HS-5 (cell line): ENCODE data around the gene SEMA5B.

Source experiments
- DNase-seq: peaks from one replicate; pipeline ENCODE4 v3.0.0-alpha.2; 2012; ENCODE audit warnings: low read depth

SEMA5B gene

DNA sequence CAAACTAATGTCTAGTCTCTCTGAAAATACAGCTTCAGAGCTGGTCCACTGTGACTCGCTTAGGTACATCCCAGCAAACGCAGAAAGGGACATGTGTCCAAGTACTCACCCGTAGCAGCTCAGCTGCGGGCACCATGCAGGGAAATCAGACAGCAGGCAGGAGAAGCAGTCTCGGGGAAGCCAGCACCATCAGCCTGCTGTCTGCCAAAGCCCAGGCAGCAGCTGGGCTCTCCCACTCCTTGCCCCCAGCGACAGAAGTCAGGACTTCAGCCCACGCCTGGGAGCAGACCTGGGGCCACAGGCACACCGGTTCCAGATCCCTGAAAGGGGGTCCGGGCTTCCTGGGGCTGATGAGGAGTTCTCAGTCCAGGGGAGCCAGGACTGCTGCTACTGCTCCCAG is 34.9 kb downstream of the SEMA5B start:
- DNase-seq = no peak

DNA sequence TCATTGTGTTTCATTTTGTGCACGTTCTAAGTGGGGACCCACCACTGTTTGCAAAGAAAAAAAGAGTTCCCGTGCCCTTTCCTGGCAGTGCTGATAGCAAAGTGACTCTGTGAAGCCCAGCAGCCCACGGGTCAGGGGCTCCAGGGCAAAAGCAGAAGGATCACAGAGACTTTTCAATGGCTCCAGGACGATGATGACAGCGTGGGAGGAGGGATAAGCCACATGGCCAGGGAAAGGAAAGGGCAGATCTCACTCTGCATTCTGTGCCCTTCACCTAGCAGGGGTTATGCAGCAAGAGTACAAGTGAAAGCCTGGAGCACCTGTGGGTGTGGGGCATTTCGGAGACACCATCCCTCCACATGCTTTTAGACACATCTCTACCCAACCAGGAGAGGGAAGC is 35.4 kb downstream of the SEMA5B start:
- no peak for DNase-seq

DNA sequence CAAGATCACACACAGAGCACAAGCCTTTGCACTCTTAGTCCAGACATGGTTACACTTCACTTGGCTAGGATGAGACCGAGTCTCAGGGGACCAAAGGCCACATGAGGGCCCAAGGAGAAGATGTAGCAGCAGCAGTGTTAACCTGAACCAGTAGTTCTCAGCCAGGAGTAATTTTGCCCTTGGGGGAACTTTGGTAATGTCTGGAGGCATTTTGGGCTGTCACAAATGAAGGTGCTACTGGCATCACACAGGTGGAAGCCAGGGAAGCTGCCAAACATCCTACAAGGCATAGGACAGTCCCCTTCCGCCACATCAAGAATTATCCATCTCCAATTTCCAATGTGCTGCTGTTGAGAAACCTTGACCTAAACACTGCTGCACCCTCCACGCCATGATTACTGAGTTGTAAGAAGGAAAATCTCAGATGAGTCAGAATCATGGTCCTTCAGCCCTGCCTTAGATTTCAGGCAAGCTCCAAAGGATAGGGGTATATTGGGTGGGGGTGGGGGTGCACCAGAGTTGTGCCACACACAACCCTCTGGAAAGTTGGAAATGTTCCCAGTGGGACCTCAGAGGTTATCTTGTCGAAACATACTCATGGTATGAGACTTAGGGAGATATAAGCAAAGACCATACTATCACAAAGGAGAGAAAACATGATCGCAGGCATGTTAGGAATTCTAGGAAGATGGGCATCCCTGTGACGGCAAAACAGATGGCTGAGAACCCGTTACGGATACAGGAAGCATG is 36.2 kb downstream of the SEMA5B start:
- no peak for DNase-seq

DNA sequence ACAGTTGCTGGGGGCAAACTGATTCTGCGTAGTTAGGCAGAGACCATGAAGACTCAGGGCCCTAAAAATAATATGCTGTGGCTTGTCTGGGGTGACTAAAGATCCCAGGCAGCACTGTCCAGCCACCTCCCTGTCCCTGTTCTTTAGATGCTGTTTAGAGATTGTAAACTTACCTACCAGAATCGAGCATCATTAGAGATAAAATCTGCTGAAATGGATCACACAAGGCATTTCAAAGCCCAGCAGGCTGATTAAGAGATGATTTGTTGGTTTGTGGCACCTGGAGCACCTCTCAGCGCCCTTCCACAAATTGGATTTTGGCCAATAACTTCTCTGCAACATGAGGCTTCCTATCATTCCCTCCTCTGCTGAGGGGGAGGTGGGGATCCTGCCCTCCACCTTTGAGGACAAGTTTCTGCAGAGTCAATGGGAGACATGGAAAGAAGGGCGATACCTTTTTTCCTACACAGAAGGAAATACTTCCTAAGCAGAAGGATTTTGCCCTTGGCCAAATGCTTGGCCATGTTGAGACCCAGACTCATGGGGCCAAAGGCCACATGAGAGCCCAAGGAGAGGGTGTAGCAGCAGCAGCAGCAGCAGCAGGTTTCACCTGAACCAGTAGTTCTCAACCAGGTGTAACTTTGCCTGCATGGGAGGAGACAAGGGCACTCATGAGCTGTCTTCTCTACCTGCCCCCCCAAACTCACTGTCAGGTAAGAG is 37.5 kb downstream of the SEMA5B start:
- no peak for DNase-seq

DNA sequence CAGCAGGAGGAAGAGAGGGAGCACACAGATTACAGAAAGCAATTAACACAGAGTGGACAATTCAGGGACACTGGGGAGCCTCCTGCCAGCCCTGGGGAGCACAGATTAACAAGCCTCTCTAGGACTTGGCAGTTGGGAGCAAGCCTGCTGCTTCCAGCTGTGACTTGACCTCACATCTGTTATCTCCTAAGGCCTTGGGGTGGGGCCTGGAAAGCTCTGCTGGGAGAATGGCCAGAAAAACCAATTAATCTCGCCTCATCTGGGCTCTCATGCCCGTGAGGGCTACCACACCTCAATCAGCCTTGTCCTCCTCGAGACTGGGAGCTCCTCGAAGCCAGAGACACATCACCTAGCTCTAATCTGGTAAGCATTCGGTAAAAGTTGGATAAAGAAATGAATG is 39.1 kb downstream of the SEMA5B start:
- no peak for DNase-seq

DNA sequence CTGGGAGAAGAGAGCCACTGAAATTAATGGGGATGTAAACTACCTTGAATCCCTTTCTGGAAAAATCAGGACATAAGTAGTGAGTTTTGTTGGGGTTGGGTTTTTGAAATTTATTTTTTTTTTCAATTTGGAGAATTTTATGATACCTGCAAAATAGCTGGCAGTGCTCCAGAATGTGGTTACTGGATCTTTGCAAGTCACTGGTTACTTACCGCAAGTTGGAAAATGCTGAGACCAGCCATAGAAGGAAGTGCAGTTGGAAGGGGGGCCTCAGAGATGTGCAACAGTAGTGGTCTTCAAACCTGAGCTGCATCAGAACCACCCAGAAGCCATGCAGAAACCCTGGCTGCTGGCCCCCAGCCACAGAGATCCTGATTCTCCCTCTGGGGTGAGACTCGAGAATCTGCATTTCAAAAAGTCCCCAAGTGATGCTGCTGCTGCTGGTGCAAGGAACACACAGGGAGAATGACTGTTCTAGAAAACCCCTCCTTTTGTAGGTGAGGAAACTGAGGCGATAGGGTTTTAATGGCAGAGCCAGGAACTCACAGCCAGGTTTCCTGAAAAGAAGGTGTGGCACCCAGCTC is 39.7 kb downstream of the SEMA5B start:
- no peak for DNase-seq

DNA sequence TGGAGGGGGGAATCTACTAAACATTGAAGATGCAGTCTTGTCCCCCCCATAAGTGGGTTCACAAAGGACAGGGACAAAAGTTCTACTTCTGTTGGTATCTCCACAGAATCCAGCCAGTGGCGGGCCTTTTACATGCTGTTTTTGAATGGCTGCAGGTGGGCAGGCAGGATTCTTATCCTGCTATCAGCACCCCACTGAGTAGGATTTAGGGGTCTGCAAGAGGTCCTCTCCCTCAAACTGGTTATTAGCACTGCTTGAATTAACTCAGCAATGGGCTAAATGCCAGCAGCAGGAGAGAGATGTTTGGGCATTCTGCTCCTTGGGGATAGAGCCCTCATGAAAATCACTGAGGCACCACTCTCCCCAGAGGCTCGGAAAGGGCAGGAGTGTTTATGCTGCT is 40.3 kb downstream of the SEMA5B start:
- no peak for DNase-seq

DNA sequence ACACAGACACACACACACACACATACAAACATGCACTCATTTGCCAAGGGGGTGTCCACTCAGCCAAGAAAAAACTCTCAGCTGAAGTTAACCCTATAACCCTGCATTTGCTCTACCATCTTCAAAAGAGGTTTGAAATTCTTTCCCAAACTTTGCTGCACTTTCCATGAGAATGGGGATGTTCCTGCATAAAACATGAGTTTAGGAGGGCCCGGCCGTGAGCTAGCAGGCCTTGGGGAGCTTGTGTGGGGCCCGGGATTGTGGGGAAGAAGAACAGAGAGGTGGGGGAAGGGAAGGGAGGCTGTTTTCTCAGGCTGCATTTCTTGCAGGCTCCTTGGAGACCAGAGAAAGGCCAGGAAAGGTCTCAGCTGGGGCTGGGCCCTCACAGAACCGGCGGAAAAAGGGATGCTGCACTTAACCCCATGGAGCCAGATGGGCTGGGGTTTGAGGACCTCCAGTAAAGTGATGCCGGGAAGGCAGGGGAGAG is 40.8 kb downstream of the SEMA5B start:
- no peak for DNase-seq

DNA sequence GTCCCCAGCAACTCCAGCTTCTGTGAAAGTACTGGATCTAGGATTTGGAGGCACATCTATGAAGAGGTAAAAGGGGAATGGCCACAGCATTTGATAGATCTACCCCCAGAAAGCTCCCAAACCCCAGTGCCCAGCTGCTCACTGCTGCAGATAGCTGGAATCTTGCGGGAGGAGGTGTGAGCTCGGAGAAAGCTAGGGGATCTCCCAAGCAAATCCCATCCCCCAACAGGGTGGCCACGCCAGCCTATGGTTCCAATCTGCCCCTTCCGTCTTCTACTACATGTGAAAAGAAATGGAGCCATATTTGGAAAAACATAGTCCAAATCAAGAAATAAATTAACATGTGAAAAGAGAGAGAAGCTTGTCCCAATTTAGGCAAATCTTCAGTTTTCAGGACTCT is 42.0 kb downstream of the SEMA5B start:
- no peak for DNase-seq

DNA sequence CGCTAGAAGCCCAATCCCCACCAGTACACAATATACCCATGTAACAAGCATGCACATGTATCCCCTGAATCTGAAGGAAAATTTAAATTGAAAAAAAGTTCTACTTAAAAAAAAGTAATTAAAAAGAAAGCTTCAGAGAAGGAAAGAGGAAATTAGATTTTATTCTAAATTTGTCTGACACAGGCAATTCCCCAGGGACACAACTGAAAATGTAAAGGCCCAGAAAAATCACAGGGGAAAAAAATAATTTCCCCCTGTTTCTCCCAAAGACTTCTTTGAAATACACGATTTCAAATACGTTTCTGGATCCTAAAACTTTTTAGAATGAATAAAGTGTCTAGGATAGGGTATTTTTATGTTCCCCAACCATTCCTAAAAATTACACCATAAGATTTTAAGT is 42.9 kb downstream of the SEMA5B start:
- no peak for DNase-seq

DNA sequence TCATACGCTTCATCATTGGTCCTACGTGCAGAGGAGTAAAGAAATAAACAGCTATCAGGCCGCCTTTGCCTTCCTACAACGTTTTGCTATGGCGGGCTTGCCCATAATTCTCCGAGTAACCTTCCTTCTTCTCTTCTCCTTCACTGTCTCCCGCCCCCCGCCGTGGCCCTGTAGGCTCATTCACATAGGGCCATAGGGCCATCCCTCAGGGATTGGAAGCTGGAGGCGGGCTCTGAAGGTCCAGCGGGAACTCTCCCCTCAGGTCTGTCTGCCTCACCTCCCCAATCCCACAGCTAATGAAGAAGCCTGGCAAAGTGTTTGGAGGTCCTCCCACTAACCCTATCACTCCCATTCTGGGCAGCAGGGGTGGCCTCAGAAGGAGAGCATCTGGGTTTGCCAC is 43.6 kb downstream of the SEMA5B start:
- DNase-seq = no peak

DNA sequence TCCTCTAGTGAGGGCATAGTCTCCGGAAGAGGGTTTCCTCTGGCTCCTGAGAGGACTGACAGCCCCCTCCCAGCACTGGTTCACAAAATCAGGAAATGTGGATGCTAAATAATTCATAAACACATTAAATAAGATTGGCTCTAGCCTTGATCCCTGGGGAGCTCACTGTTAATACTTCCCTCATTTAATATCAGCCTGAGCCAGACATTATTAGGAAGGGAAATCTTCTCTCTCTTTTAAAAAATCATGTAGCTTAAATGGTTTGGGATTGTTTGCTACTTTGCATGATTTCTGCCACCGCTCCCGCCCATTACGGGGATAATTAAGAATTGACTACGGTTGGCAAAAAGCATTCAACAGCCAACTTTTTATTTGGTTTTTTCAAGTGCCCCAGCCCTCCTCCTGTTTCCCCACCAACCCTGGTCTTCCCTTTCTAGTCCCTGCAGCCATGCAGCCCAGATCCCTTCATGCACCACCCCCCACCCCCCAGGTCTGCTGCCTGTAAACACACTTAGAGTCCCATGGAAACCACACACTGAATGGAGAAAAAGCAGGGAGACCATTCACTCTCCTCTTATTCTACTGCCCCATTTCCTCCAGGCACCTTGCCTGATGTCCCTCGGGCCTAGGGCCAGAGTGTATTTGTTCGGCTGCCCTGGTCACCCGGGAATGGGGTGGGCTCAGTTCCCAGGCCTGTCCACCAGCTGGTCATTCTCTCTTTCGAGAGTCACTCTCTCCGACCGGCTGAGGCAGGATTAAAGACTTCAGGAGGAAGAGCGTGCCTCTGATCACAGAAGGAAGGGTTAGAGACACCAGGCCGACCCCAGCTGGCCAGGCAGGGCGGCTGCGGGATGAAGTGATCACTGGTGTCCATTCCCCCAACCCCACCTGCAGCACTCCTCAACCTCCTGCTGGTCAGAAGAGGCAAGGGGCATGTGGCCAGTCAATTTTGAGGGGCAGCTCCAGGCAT is 45.1 kb downstream of the SEMA5B start:
- no peak for DNase-seq

DNA sequence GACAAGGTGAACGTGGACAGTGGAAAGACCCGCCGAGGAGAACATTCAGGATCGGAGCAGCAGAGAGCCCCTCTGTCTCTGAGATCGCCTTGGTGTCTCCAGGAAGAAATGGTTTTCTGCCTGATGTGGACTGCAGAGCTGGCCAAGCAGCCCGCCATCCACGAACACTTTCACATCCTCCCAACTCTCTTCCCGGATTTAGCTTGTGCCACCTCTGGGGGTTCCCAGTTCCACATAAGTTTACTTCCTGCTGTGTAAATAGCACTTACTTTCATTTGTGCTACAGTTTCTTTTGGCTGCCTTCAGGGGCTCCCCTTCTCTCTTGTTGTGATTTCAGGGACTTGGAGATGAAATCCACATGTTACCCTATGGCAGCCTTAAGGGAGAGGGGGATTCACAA is 48.4 kb downstream of the SEMA5B start:
- DNase-seq = no peak

DNA sequence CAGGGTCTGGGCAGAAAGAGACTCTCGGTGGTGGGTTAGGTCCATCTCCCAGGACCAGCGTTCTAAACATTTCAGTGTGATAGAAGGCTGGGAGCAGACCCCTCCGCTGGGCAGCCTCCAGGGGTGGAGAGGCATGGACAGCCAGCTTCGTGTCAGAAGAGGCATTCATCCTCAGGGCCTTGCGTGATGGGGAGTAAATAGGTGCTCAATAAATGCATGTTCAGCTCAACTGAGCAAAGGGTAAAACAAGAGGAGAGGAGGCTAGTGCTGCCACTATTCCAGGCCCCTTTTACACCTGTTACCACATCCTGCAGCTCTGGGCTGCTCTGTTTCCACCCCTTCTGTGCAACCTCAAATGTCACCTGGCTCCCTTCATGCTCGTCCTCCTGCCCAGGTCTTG is 49.0 kb downstream of the SEMA5B start:
- DNase-seq = no peak

DNA sequence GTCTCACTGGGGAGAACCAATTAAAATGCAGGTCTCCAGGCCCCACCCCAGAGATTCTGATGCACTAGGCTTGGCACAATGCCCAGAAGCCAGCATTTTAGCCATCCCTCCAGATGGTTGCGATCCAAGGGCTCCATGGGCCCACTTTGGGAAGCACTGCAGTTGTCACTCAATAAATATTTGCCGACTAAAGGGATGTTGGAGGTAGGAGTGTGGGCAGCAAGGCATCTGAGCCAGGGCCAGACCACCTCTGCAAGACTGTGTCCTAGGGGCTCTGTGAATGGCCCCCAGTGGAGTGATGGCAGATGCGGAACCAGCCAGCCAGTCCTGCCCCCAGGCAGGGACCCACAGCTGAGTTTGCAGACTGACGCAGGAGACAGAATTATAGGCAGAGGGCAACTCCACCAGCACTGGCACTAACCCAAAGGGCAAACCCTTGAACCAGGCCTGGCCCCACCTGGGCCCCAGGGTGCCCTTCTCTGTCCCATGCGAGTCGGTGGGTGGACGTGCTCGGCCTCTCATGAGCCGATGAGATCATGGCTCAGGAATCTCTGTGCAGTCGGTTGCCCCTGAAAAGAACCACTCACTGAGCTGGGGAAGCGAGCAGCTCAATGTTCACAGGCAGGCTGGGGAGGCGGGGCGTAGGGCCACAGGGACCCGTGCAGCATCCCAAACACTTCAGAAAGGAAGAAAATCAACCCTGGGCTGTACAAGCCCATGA is 49.7 kb downstream of the SEMA5B start:
- no peak for DNase-seq

DNA sequence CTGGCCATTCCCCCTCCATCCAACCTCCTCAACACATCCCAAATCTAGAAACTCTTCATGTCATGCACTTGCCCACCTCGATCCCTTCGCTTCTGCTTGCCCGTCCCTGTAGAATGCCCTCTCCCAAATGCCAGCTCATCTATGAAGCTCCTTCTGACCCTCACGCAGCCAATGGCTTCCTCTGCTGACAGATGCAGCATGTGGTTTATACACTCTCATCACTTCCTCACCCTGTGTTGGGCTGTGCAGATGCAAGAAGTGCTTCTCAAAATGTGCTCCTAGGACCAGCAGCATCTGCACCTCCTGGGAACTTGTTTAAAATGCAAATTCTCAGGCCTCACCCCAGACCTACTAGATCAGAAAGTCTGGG is 51.7 kb downstream of the SEMA5B start:
- no peak for DNase-seq

DNA sequence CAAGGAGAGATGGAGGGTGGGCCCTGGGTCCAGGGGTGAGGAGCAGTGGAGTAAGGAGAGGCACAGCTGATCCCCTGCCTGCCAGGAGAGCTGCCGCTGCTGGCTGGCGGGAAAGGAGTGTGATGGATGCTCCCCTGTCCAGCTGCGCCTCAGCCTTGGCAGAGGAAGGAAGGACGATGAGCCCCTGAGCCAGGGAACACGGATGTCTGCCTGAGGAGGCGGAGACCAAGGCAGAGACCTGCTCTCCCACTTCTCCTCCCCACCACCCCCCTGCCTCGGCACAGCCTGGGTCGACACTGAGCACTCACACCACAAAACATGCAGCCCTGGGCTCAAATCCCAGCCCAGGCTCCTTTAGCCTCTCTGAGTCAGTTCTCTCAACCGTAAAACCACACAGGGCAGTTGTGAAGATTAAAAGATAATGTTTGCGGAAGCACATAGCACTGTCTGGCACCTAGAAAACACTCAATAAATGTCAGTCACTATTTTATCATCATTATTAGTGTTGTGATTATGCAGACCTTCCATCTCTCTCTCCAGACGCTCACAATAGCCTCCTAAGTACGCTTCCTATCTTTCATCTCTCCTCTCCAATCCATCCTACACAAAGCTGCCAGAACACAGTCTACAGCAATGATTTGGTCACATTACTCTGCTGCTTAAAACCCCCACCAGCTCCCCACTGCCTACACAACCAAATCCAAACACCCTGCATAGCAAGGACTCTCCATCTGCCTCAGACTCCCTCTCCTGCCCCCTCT is 52.2 kb downstream of the SEMA5B start:
- DNase-seq = no peak

DNA sequence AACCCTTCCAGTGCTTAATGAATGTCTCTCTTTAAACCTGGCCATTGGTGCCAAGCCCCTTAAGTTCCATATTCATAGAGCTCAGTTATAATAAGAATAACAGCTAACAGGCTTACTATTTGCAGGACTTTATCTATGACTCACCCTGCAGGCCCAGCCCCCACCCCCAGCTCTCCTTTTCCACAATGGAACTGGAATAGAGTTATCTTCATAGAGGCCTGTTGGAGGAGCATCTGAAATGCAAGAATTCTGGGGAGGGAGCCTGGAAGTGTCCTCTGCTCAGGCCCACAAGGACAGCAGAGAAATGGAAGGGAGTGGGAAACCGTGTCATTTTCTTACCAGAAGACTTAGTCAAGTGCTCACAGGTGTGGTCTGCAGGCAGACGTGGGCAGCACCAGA is 52.8 kb downstream of the SEMA5B start:
- no peak for DNase-seq

DNA sequence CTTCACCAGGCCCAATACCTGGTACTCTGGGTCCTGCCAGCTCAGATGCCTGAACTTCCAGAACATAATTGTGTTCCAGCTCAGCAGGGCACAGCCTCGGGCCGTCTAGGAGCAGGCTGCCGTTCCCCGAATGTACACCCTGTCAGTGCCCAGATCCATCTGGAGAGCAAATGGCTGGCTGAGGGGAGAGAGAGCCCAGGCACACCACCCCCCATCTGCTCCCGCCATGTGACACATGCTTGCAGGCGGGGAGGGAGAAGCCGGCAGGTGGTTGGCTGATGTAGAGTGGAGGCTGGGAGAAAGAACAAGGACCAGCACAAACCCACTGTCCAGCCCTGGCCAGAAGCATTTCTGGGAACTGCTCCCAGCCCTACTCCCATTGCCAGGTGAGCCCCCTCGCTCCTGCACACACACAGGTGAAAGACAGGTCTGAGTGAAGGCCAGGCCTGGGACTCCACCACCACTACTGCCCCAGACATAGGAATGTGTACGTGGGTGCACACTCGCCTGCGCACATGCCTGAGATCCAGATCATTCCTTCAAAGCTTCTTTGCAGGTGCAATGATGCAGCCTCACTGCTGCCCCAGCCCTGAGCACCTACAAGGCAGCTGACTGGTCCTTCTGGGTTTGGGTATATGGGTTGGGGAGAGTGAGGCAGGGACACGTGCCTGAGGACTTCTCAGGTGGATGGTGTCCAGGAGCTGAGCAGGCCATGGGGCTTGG is 53.5 kb downstream of the SEMA5B start:
- DNase-seq = no peak

DNA sequence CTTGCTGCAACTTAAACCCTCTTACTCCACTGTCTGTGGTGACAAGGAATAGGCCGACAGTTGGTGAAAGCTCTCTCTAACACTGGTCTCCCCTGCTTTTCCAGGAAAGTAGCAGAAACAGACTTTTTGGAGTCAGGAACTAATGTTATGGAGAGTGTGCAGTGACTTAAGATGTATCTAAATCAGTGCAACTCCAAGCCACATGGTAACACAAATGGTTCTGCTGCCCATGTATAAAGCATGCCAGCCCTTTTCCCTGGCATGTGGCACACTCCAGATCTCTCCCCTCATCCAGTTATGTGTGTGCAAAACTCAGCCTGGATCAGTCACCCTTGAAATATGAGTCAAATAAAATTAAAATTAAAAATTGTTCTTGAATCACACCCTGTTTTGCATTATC is 55.4 kb downstream of the SEMA5B start:
- no peak for DNase-seq
